ENCODE results near the gene COL5A1.

The COL5A1 gene

DNA sequence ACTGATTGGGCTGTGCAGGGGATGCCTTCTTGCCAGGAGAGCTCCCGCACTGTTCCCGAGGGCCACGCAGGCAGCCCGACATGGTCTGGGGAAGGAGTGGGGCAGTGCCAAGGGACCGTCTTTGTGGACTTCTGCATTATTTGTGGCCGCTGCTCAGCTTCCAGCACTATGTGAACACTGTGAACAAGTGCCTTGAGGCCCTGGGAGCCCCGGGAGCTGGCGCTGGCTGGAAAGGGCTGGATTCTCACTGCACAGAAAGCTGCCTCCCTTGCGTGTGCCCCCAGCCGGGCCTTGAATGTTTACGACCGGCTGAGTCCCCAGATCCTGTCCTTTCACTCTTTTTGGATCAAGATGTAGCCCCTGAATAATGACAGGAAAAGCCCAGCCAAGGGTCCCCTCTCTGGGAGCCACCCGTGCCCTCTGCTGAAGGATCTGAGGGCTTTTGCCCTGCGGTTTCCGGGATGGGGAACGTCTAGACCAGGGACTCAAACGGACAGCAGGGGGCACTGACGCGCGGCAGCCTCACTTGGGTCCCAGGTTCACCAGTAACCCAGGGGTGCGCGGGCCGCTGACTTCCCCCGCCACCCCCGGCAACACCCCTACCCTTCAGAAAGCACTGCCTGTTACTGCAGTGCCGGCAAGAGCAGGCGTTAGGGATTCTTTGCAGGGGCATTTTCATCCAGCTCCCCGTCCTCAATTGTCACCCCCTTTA, 140.1 kb downstream of the COL5A1 start:
- Histone ChIP-seq H3K27me3 (ENCODE audit: control insufficient read depth, insufficient read depth, low read length) (no peaks in the 10 kb centered on the region), H3K9me3 (replicated peaks; ENCODE audit: low read length) (no peaks in the 10 kb centered on the region), H3K4me1 (ENCODE audit: control insufficient read depth, insufficient read depth, low read length) (no peaks in the 10 kb centered on the region), H3K9ac (ENCODE audit: low read depth, low read length) (no peak overlapping the region), H3K36me3 (ENCODE audit: insufficient read depth, low read length) (peaks cover 99% of the 10 kb centered on the region), H3K4me2 (ENCODE audit: low read length) (no peak overlapping the region), H3K4me3 (ENCODE audit: low read length) (no peak overlapping the region)

- no peak overlapping the region for H3K9ac ChIP-seq (ENCODE audit: low read depth, low read length)
- H3K9me3 ChIP-seq (replicated peaks; ENCODE audit: low read length) = no peaks in the 10 kb centered on the region
- no peaks in the 10 kb centered on the region for H3K4me1 ChIP-seq (ENCODE audit: control insufficient read depth, insufficient read depth, low read length)
- peaks cover 97% of the 10 kb centered on the region for H3K36me3 ChIP-seq (ENCODE audit: insufficient read depth, low read length)
- H3K4me2 ChIP-seq (ENCODE audit: low read length) = no peak overlapping the region
- no peaks in the 10 kb centered on the region for H3K27me3 ChIP-seq (ENCODE audit: control insufficient read depth, insufficient read depth, low read length)
- H3K4me3 ChIP-seq (ENCODE audit: low read length) = no peak overlapping the region
These were observed 141.5 kb downstream of the COL5A1 start for GRCh38 chr9:134782921-134783698.

GRCh38 chr9:134783699-134784039, 142.1 kb downstream of the COL5A1 start:
- Histone ChIP-seq H3K9me3 (replicated peaks; ENCODE audit: low read length) (no peaks in the 10 kb centered on the region), H3K4me3 (ENCODE audit: low read length) (no peak overlapping the region), H3K27me3 (ENCODE audit: control insufficient read depth, insufficient read depth, low read length) (no peaks in the 10 kb centered on the region), H3K4me1 (ENCODE audit: control insufficient read depth, insufficient read depth, low read length) (no peaks in the 10 kb centered on the region), H3K9ac (ENCODE audit: low read depth, low read length) (no peak overlapping the region), H3K4me2 (ENCODE audit: low read length) (no peak overlapping the region), H3K36me3 (ENCODE audit: insufficient read depth, low read length) (peaks cover 91% of the 10 kb centered on the region)

- Histone ChIP-seq H3K36me3 (ENCODE audit: insufficient read depth, low read length) (peaks cover 90% of the 10 kb centered on the region), H3K9ac (ENCODE audit: low read depth, low read length) (no peak overlapping the region), H3K27me3 (ENCODE audit: control insufficient read depth, insufficient read depth, low read length) (no peaks in the 10 kb centered on the region), H3K4me2 (ENCODE audit: low read length) (no peak overlapping the region), H3K9me3 (replicated peaks; ENCODE audit: low read length) (no peaks in the 10 kb centered on the region), H3K4me1 (ENCODE audit: control insufficient read depth, insufficient read depth, low read length) (no peaks in the 10 kb centered on the region), H3K4me3 (ENCODE audit: low read length) (no peak overlapping the region)
These were observed 143.1 kb downstream of the COL5A1 start for GRCh38 chr9:134784577-134785305.

DNA sequence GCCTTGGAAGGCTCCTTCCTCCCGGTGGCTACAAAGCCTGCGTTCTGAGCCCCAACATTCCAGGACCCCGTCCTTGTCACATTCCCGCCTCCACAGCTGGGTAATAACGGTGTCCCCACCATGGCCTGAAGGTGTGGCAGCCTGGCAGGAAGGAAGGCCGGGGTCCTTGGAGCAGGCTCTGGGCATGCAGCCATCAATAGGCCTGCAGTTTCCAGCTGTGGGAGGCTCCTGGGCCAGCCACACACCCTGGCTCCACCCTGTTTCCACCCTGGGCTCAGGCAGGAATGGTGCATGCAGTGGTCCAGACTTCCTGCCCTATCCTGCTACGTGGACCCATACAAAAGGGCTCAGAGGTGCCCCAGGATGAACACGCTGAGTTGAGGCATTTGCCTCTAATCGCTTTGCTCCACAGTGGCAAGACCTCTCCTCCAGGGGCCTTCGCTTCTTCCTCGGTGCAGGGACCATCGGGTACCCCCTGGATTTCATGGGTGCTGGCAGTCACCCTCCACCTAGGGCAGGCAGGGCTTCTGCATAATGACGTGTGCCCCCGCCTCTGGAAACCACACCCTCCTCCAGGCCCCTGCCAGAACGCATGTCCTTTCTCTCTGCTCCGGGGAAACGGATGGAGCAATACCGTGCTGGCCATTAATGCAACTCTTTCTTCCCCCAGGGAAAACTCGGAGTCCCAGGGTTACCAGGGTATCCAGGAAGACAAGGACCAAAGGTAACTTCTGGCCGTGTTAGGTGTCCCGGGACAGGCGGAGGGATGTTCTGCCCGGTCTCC, 143.9 kb downstream of the COL5A1 start:
- no peak overlapping the region for H3K4me2 ChIP-seq (ENCODE audit: low read length)
- no peaks in the 10 kb centered on the region for H3K4me1 ChIP-seq (ENCODE audit: control insufficient read depth, insufficient read depth, low read length)
- H3K36me3 ChIP-seq (ENCODE audit: insufficient read depth, low read length) = peaks cover 85% of the 10 kb centered on the region
- H3K4me3 ChIP-seq (ENCODE audit: low read length) = no peak overlapping the region
- H3K9ac ChIP-seq (ENCODE audit: low read depth, low read length) = no peak overlapping the region
- H3K27me3 ChIP-seq (ENCODE audit: control insufficient read depth, insufficient read depth, low read length) = no peaks in the 10 kb centered on the region
- H3K9me3 ChIP-seq (replicated peaks; ENCODE audit: low read length) = no peaks in the 10 kb centered on the region

- no peak overlapping the region for H3K9ac ChIP-seq (ENCODE audit: low read depth, low read length)
- peaks cover 82% of the 10 kb centered on the region for H3K36me3 ChIP-seq (ENCODE audit: insufficient read depth, low read length)
These were observed 146.3 kb downstream of the COL5A1 start for GRCh38 chr9:134787601-134788531.

DNA sequence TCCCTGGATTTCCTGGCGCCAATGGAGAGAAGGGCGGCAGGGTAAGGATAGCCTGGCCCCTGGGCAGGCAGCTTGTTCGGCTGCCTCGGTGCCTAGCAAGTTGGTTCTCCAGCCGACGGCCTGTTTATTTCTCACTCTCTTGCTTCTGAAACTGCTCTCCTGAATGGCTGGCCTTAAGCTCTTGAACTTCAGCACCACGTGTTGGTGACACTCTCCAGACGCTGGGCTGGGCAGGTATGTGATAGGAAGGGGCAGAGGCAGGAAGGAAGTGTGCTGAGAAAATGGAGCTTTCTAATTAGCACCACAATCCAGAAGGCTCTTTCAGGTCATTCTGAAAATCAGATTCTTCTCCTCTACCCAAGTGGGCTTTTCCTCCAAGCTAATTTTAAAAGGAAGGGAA, 147.6 kb downstream of the COL5A1 start:
- Histone ChIP-seq H3K36me3 (ENCODE audit: insufficient read depth, low read length) (peaks cover 83% of the 10 kb centered on the region), H3K4me3 (ENCODE audit: low read length) (no peak overlapping the region), H3K9me3 (replicated peaks; ENCODE audit: low read length) (no peaks in the 10 kb centered on the region), H3K9ac (ENCODE audit: low read depth, low read length) (no peak overlapping the region), H3K4me1 (ENCODE audit: control insufficient read depth, insufficient read depth, low read length) (no peaks in the 10 kb centered on the region), H3K27me3 (ENCODE audit: control insufficient read depth, insufficient read depth, low read length) (no peaks in the 10 kb centered on the region), H3K4me2 (ENCODE audit: low read length) (no peak overlapping the region)

More at GRCh38 chr9:134787601-134788531, 146.3 kb downstream of the COL5A1 start:
- H3K27me3 ChIP-seq (ENCODE audit: control insufficient read depth, insufficient read depth, low read length) = no peaks in the 10 kb centered on the region
- H3K4me3 ChIP-seq (ENCODE audit: low read length) = no peak overlapping the region
- H3K4me1 ChIP-seq (ENCODE audit: control insufficient read depth, insufficient read depth, low read length) = no peaks in the 10 kb centered on the region
- H3K9me3 ChIP-seq (replicated peaks; ENCODE audit: low read length) = no peaks in the 10 kb centered on the region
- no peak overlapping the region for H3K4me2 ChIP-seq (ENCODE audit: low read length)

GRCh38 chr9:134791009-134791408, 149.4 kb downstream of the COL5A1 start:
- H3K4me3 ChIP-seq (ENCODE audit: low read length) = no peak overlapping the region
- no peak overlapping the region for H3K4me2 ChIP-seq (ENCODE audit: low read length)
- H3K36me3 ChIP-seq (ENCODE audit: insufficient read depth, low read length) = peaks cover 83% of the 10 kb centered on the region
- no peaks in the 10 kb centered on the region for H3K9me3 ChIP-seq (replicated peaks; ENCODE audit: low read length)
- no peaks in the 10 kb centered on the region for H3K27me3 ChIP-seq (ENCODE audit: control insufficient read depth, insufficient read depth, low read length)
- H3K4me1 ChIP-seq (ENCODE audit: control insufficient read depth, insufficient read depth, low read length) = no peaks in the 10 kb centered on the region
- H3K9ac ChIP-seq (ENCODE audit: low read depth, low read length) = no peak overlapping the region

GRCh38 chr9:134792627-134793026, 151.0 kb downstream of the COL5A1 start:
- H3K4me1 ChIP-seq (ENCODE audit: control insufficient read depth, insufficient read depth, low read length) = no peaks in the 10 kb centered on the region
- no peak overlapping the region for H3K4me2 ChIP-seq (ENCODE audit: low read length)
- H3K27me3 ChIP-seq (ENCODE audit: control insufficient read depth, insufficient read depth, low read length) = no peaks in the 10 kb centered on the region
- no peaks in the 10 kb centered on the region for H3K9me3 ChIP-seq (replicated peaks; ENCODE audit: low read length)
- H3K36me3 ChIP-seq (ENCODE audit: insufficient read depth, low read length) = peaks cover 80% of the 10 kb centered on the region
- no peak overlapping the region for H3K9ac ChIP-seq (ENCODE audit: low read depth, low read length)
- H3K4me3 ChIP-seq (ENCODE audit: low read length) = no peak overlapping the region

GRCh38 chr9:134793288-134794188, 151.9 kb downstream of the COL5A1 start:
- no peaks in the 10 kb centered on the region for H3K27me3 ChIP-seq (ENCODE audit: control insufficient read depth, insufficient read depth, low read length)
- no peaks in the 10 kb centered on the region for H3K4me1 ChIP-seq (ENCODE audit: control insufficient read depth, insufficient read depth, low read length)
- no peaks in the 10 kb centered on the region for H3K9me3 ChIP-seq (replicated peaks; ENCODE audit: low read length)
- peaks cover 86% of the 10 kb centered on the region for H3K36me3 ChIP-seq (ENCODE audit: insufficient read depth, low read length)
- no peak overlapping the region for H3K4me2 ChIP-seq (ENCODE audit: low read length)
- no peak overlapping the region for H3K9ac ChIP-seq (ENCODE audit: low read depth, low read length)
- no peak overlapping the region for H3K4me3 ChIP-seq (ENCODE audit: low read length)

Measured in skeletal muscle satellite cell (primary cell).